CD4-positive, alpha-beta T cell (primary cell): ENCODE measurements around the gene ABCD3. TPM values are rescaled to one million over a fixed set of nuclear protein-coding genes. Genes with fewer than 3 reads are reported as not detected.

ENCODE experiments used
- ATAC-seq: fragments of 200-7000 bp; cut with Tn5 transposase; one replicate; pipeline ENCODE4 v1.10.0; 2022; ENCODE audit warnings: mild to moderate bottlenecking; ENCODE audit not compliant: poor library complexity
- CTCF ChIA-PET: fragments of 350-600 bp; sonication (Branson Sonifier 250); formaldehyde crosslinking; loops from one replicate; lab custom pipeline; 2021; ENCODE audit warnings: antibody characterized with exemption, inconsistent platforms; lab: Charles Lee
- POLR2A ChIA-PET: fragments of 350-600 bp; sonication (Branson Sonifier 250); formaldehyde crosslinking; loops from one replicate; lab custom pipeline; 2021; ENCODE audit warnings: antibody characterized with exemption, inconsistent platforms; lab: Charles Lee
- DNase-seq, 14 experiments: peaks; one replicate each; pipeline ENCODE4 v3.0.0-alpha.2; 2013 to 2020; ENCODE audit warnings: mixed read lengths in 2 of 14
- H3K27ac ChIP-seq, 2 donors: one replicate each; pipeline versions ENCODE4 v1.5.1 to v1.7.0; 2013; ENCODE audit warnings: low read length in 2 of 2, low read depth in 1 of 2, mild to moderate bottlenecking in 1 of 2
- H3K27me3 ChIP-seq, 2 experiments: 1 replicate in 1 of 2; 2 replicates in 1 of 2; pipeline versions ENCODE4 v1.6.1 to v1.7.0; 2013; ENCODE audit warnings: low read length in 2 of 2, control low read depth in 1 of 2, mild to moderate bottlenecking in 1 of 2, moderate library complexity in 1 of 2; ENCODE audit not compliant: insufficient read depth in 2 of 2, control insufficient read depth in 1 of 2
- H3K36me3 ChIP-seq: one replicate; pipeline ENCODE4 v1.6.1; 2013; ENCODE audit warnings: low read length, control low read depth; ENCODE audit not compliant: insufficient read depth
- H3K4me1 ChIP-seq: one replicate; pipeline ENCODE4 v1.6.1; 2013; ENCODE audit warnings: low read length, control low read depth; ENCODE audit not compliant: insufficient read depth
- H3K4me3 ChIP-seq: one replicate; pipeline ENCODE4 v1.5.1; 2013; ENCODE audit warnings: mild to moderate bottlenecking, low read length, moderate library complexity
- H3K9me3 ChIP-seq, 2 experiments: 1 replicate in 1 of 2; 2 replicates in 1 of 2; pipeline versions ENCODE4 v1.6.1 to v1.7.0; 2013; ENCODE audit warnings: low read length in 2 of 2, mild to moderate bottlenecking in 2 of 2, control low read depth in 1 of 2, moderate library complexity in 1 of 2; ENCODE audit not compliant: control insufficient read depth in 1 of 2, insufficient read depth in 1 of 2
- H3K27ac Mint-ChIP-seq: one replicate; pipeline ENCODE4 v1.8.0; 2020; ENCODE audit warnings: mixed read lengths
- H3K27me3 Mint-ChIP-seq: one replicate; pipeline ENCODE4 v1.8.0; 2021; ENCODE audit warnings: mixed read lengths
- H3K36me3 Mint-ChIP-seq: one replicate; pipeline ENCODE4 v1.8.0; 2021; ENCODE audit warnings: low read depth, mixed read lengths
- H3K4me1 Mint-ChIP-seq: one replicate; pipeline ENCODE4 v1.8.0; 2021; ENCODE audit warnings: low read depth, mixed read lengths
- H3K4me3 Mint-ChIP-seq: one replicate; pipeline ENCODE4 v1.8.0; 2020; ENCODE audit warnings: mild to moderate bottlenecking, mixed read lengths
- H3K9me3 Mint-ChIP-seq: one replicate; pipeline ENCODE4 v1.8.0; 2020; ENCODE audit warnings: mixed read lengths
- CTCF ChIP-seq: fragments of 200-600 bp; IDR thresholded peaks from one replicate; pipeline ENCODE4 v1.8.0; 2022; ENCODE audit warnings: antibody characterized with exemption, mild to moderate bottlenecking
- intact Hi-C, 2 experiments: fragments of 100-400 bp; cut with DNase I in 1 of 2; cut with micrococcal nuclease in 1 of 2; formaldehyde crosslinking; loops; one replicate each; pipeline versions ENCODE4 v1.15.1 to v1.9.0; 2023 to 2025; cut with DNase I, micrococcal nuclease
- total RNA-seq, 174 experiments: library from RNA in 2 of 174; stranded (reverse) in 2 of 174; gene quantifications; one replicate each; pipeline ENCODE4 v1.2.3 and lab custom pipeline; 2021 to 2026

ABCD3 gene
- total RNA-seq, 2 experiments from 2014 or later: 13.0 to 13.5 TPM

DNA sequence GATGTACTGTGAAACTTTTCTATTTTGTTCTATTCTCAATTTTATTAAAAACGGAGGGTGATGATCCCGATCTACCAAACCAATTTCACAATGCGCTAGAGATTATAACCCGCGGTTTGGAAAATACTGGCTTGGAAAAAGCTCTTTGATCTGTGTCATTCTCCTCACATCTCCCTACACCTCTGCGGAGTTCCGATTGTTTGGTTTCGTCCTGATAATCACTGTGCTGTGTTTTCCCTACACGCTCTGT is 536 bp upstream of the ABCD3 start:
- Histone ChIP-seq H3K36me3 (no peaks in the 10 kb centered on the region), H3K4me1 (peaks cover 14% of the 10 kb centered on the region), H3K4me3 (peak overlapping the region; percentile 82), H3K27me3 (no peaks in the 10 kb centered on the region), H3K9me3 (no peaks in the 10 kb centered on the region), H3K27ac (peak overlapping the region; percentile 61 to 77)
- intact Hi-C loops: loop anchor here (5.0 to 10.0 kb wide), 7 partner anchors 510 to 1453 kb away; partner anchors contain the start of genes ALG14 (in 1 of the 2), DIPK1A (in 1 of the 2), DR1 (in 1 of the 2) and FNBP1L (in 1 of the 2)
- no peak for TF ChIP-seq CTCF
- H3K9me3 Mint-ChIP-seq: no peaks in the 10 kb centered on the region
- H3K4me3 Mint-ChIP-seq: no peak overlapping the region
- no peaks in the 10 kb centered on the region for H3K27me3 Mint-ChIP-seq
- DNase-seq (no peak), ATAC-seq (no peak)
- H3K27ac Mint-ChIP-seq: no peak overlapping the region
- ChIA-PET CTCF (interaction anchor here (0.7 to 1.1 kb wide), 2 partner anchors 437 to 816 kb away, joined by 4 read pairs; partner anchors contain the start of gene RWDD3), POLR2A (interaction anchor here (0.6 to 1.8 kb wide), 9 partner anchors 11 to 816 kb away, joined by 3 to 10 read pairs (median 4); partner anchors contain the start of genes ALG14, DNTTIP2 and RWDD3)
- no peaks in the 10 kb centered on the region for H3K36me3 Mint-ChIP-seq
- peaks cover 36% of the 10 kb centered on the region for H3K4me1 Mint-ChIP-seq

- Mint-ChIP-seq H3K36me3 (no peaks in the 10 kb centered on the region), H3K4me1 (peaks cover 49% of the 10 kb centered on the region), H3K4me3 (no peak overlapping the region), H3K27me3 (no peaks in the 10 kb centered on the region), H3K9me3 (no peaks in the 10 kb centered on the region), H3K27ac (no peak overlapping the region)
- Histone ChIP-seq H3K27ac (peak overlapping the region; percentile 33 to 47), H3K36me3 (no peaks in the 10 kb centered on the region), H3K9me3 (no peaks in the 10 kb centered on the region), H3K27me3 (no peaks in the 10 kb centered on the region), H3K4me3 (peak overlapping the region; percentile 82), H3K4me1 (peaks cover 14% of the 10 kb centered on the region)
- ChIA-PET CTCF (interaction anchor here (1.1 kb wide), 1 partner anchor 436 kb away, joined by 4 read pairs; no protein-coding TSS in a partner anchor), POLR2A (interaction anchor here (0.8 to 1.8 kb wide), 5 partner anchors 34 to 815 kb away, joined by 3 to 10 read pairs (median 5); partner anchors contain the start of genes ALG14 and RWDD3)
- ATAC-seq (no peak), DNase-seq (peak in 2 of 14 experiments; percentile 1 to 15)
- no peak for TF ChIP-seq CTCF
- intact Hi-C loops: loop anchor here (1.0 to 10.0 kb wide), 8 partner anchors 510 to 1454 kb away; partner anchors contain the start of genes GCLM (in 2 of the 2), ALG14 (in 1 of the 2), DIPK1A (in 1 of the 2) and DR1 (in 1 of the 2)
These were observed 771 bp downstream of the ABCD3 start for GRCh38 chr1:94418664-94419655.

DNA sequence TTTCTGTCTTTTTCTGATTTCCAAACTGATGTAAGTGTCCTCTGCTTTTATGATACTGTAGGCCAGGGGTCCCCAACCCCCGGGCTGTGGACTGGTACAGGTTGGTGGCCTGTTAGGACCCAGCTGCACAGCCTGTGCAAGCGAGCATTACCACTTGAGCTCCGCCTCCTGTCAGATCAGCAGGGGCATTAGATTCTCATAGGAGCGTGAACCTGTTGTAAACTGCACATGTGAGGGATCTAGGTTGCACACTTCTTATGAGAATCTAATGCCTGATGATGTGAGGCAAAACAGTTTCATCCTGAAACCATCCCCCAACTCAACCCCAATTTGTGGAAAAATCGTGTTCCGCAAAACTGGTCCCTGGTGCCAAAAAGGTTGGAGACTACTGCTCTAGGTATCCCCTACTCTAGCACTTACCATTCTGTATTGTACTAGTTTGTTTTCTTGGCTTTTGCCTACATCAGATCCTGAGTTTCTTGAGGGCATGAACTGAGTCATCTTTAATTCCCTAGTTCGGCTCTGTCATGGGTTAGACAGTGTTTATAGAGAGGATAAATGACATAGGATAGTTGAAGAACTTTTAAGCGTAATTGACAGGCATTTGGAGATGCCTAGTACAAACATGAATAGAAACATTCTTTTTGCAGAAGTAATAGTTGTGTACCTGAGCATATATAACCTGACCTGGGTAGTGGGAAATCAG is 4.1 kb downstream of the ABCD3 start:
- H3K4me1 ChIP-seq: peaks cover 14% of the 10 kb centered on the region
- no peaks in the 10 kb centered on the region for H3K27me3 ChIP-seq
- no peaks in the 10 kb centered on the region for H3K36me3 Mint-ChIP-seq
- ChIA-PET CTCF (interaction anchor here (1.2 to 1.3 kb wide), 2 partner anchors 41 to 60 kb away, joined by 3 read pairs; no protein-coding TSS in a partner anchor), POLR2A (interaction anchor here (0.6 kb wide), 1 partner anchor 21 kb away, joined by 3 read pairs; no protein-coding TSS in a partner anchor)
- H3K9me3 Mint-ChIP-seq: no peaks in the 10 kb centered on the region
- intact Hi-C loops: no loop called here
- no peak overlapping the region for H3K27ac Mint-ChIP-seq
- H3K27ac ChIP-seq: no peak overlapping the region
- peaks cover 75% of the 10 kb centered on the region for H3K4me1 Mint-ChIP-seq
- no peaks in the 10 kb centered on the region for H3K27me3 Mint-ChIP-seq
- ATAC-seq: no peak
- TF ChIP-seq CTCF: no peak
- H3K36me3 ChIP-seq: no peaks in the 10 kb centered on the region
- DNase-seq: no peak
- H3K9me3 ChIP-seq: no peaks in the 10 kb centered on the region
- H3K4me3 Mint-ChIP-seq: peak overlapping the region; percentile 67
- H3K4me3 ChIP-seq: no peak overlapping the region
